GM18519 (cell line): ENCODE results near the gene MIER3.

Source experiments
- ATAC-seq: cut with Tn5 transposase; IDR thresholded peaks from one replicate; pipeline ENCODE4 v1.9.1; 2021; ENCODE audit warnings: mild to moderate bottlenecking, moderate library complexity; ENCODE audit not compliant: unreplicated experiment, low FRiP score

The MIER3 gene

DNA sequence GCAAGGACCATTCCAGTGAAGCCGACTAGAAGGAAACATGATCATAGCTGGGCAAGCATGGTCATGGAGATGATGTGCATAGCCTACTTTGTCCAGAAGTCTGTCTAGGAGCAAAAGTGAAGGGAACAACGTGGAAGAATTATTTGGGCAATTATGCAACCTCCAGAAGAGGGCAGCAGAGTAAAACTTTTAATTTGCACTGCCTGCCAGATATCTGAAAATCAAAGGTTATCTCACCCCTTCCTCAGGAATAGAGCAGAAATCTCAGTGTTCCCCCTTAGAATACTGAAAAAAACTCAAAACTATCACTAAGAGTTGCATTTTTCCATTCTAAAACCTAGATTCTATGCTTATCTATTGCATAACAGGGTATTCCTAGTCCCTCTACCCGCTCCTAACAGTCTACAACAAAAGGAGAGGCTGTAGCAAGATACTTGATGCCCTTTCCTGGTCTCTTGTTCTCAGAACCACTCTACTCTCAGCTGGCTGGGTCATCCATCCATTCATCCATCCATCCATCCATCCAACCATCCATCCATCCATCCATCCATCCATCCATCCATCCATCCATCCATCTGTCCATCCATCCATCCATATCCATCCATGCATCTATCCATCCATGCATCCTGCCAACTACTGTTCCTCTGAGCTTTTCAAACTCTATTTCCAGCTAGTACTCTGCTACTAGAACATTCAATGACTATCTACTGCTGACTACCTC is 50.9 kb downstream of the MIER3 start:
- ATAC-seq: no peak

DNA sequence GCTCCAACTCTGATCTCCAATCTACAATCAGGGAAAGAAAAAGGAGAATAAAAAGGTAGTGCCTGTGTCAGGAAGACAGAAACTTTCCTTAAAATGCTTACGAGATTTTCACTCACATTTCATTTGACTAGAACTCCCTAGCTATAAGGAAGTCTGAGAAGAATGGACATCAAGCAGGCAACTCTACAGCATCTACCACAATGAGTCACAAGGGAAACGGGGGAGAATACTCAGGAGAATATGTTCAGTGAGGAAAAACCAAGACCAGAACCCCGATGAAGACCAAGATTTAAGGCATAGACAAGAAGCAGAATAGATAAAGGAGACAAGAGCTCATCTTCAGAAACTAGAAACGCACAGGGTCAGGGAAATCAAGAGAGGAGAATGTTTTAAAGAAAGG is 51.5 kb downstream of the MIER3 start:
- ATAC-seq: no peak

DNA sequence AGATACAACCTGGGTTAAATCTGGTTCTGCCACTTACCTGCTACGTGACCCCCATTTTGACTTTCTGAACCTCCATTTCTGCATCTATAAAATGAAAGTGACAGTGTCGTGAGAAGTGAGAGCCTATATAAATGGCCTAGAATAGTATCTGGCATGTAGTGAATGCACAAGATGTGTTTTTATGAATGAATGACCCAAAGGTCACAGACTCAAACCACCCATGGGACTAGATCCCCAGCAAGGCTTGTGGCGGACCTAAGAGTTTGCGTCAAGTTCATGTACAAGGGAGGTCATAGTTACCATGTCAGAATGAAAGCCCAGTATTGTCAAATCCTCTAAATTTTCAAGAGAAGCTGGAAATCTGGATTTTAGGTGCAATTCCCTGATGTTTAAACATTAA is 53.7 kb downstream of the MIER3 start:
- no peak for ATAC-seq

GRCh38 chr5:56896763-56897162 is 55.2 kb downstream of the MIER3 start:
- no peak for ATAC-seq

DNA sequence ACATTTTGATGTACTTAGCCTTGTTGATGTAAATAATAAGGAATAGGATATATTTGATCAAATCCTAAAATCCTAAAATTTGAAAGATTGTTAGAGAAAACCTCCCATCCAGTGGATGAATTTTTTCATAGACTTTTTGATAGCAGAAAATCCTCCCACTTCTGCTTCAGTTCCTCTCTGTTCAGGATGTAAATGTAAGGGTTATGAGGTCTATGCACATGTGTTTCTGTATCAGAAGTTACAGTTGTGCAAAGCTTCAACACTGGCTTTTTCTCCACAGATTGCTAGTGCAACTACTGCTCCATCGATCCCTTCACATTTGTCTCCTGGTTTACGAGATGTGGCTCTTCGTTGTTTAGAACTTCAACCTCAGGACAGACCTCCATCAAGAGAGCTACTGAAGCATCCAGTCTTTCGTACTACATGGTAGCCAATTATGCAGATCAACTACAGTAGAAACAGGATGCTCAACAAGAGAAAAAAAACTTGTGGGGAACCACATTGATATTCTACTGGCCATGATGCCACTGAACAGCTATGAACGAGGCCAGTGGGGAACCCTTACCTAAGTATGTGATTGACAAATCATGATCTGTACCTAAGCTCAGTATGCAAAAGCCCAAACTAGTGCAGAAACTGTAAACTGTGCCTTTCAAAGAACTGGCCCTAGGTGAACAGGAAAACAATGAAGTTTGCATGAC is 58.5 kb downstream of the MIER3 start:
- ATAC-seq: no peak

DNA sequence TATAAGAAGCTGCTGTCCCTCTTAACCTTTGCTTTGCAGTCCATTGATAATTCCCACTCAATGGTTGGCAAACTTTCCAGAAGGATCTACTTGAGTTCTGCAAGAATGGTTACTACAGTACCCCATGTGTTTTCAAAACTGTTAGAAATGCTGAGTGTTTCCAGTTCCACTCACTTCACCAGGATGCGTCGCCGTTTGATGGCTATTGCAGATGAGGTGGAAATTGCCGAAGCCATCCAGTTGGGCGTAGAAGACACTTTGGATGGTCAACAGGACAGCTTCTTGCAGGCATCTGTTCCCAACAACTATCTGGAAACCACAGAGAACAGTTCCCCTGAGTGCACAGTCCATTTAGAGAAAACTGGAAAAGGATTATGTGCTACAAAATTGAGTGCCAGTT is 70.4 kb downstream of the MIER3 start:
- no peak for ATAC-seq

DNA sequence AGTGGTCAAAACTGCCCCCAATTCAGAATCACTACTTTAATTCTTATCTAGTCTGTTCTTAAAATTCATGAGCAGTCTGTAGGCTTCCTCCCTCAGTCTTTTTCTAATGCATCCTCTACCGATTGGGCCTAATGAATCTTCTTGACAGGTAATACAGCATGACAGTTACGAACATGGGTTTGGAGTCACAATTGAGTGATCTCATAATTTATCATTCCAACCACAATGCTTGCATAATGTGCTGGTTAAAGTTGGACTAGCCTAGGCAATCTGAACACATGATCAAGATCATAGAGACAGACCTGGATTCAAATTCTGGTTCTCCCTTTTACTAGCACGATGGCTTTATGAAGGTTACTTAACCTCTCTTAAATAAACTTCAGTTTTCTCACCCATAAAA is 75.6 kb downstream of the MIER3 start:
- no peak for ATAC-seq

DNA sequence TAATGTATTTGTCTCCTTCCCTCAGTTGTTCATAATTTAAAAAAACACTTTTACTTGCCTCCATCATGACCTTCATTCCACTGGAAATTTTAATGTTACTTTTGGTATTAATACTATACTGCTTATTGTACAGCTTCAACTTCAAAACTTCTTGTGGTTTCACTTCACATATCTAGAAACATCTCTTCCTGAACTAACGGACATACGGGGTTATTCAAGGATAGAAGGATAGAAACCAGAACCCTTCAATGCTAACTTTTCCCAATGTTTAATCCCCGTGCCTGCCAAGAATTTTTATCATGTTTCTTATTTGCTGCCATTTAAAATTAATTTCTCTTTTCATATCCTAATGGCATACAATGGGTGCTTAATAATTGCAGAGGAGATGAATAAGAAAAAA is 78.9 kb downstream of the MIER3 start:
- ATAC-seq: no peak

GRCh38 chr5:56871777-56872176 is 80.1 kb downstream of the MIER3 start:
- ATAC-seq: no peak
